Aorta (tissue), 5 donors: ENCODE results near the gene KNSTRN. TPM values are rescaled to one million over a fixed set of nuclear protein-coding genes. Genes with fewer than 3 reads are reported as not detected.

Experiments
- ATAC-seq: fragments of 200-7000 bp; cut with Tn5 transposase; one replicate; pipeline ENCODE4 v1.9.1; 2022; ENCODE audit warnings: moderate library complexity; ENCODE audit not compliant: low FRiP score
- DNase-seq, 2 donors: peaks; one replicate each; pipeline ENCODE4 v3.0.0-alpha.2; 2020
- H3K27ac ChIP-seq, 2 donors: one replicate each; pipeline ENCODE4 v1.5.1; 2013; ENCODE audit warnings: low read length in 2 of 2, mild to moderate bottlenecking in 2 of 2, moderate library complexity in 2 of 2, control low read depth in 1 of 2, inconsistent platforms in 1 of 2, low read depth in 1 of 2
- H3K27me3 ChIP-seq, 2 donors: one replicate each; pipeline ENCODE4 v1.6.1; 2013; ENCODE audit warnings: control low read depth in 1 of 2, low read length in 1 of 2, mild to moderate bottlenecking in 1 of 2, moderate library complexity in 1 of 2; ENCODE audit not compliant: insufficient read depth in 2 of 2, control insufficient read depth in 1 of 2
- H3K36me3 ChIP-seq, 2 donors: one replicate each; pipeline ENCODE4 v1.6.1; 2013; ENCODE audit warnings: control low read depth in 1 of 2, low read length in 1 of 2, mild to moderate bottlenecking in 1 of 2; ENCODE audit not compliant: insufficient read depth in 2 of 2, control insufficient read depth in 1 of 2
- H3K4me1 ChIP-seq, 2 donors: one replicate each; pipeline ENCODE4 v1.6.1; 2013; ENCODE audit warnings: low read length in 2 of 2, control low read depth in 1 of 2, mild to moderate bottlenecking in 1 of 2, moderate library complexity in 1 of 2; ENCODE audit not compliant: insufficient read depth in 2 of 2, control insufficient read depth in 1 of 2
- H3K4me3 ChIP-seq, 2 donors: one replicate each; pipeline ENCODE4 v1.5.1; 2013; ENCODE audit warnings: low read length in 2 of 2, control low read depth in 1 of 2, mild to moderate bottlenecking in 1 of 2
- H3K9me3 ChIP-seq: one replicate; pipeline ENCODE4 v1.6.1; 2013; ENCODE audit warnings: mild to moderate bottlenecking, low read length; ENCODE audit not compliant: control insufficient read depth
- WGBS, 2 donors: extraction: QIAGEN DNeasy Blood & Tissue Kit; methylation state at CpG; one replicate each; pipeline ENCODE4 v1.1.7; 2013; 5-methylcytosine and 5-hydroxymethylcytosine counted together
- intact Hi-C, 2 donors: fragments of 100-400 bp; cut with DNase I; formaldehyde crosslinking; loops; one replicate each; pipeline versions ENCODE4 v1.14.2 to v1.15.0; 2022
- polyA plus RNA-seq, 2 donors: library from polyadenylated mRNA; stranded (reverse); fragments of 200-250 nt; gene quantifications; one replicate each; pipeline ENCODE4 v1.2.3, GENCODE V29; 2013
- total RNA-seq, 2 donors: library from RNA; stranded (reverse); fragmentation: NEBNext Ultra II Directional; extraction: Animal tissue kit (Norgen Biotek cat#: 25700); gene quantifications; one replicate each; pipeline ENCODE4 v1.2.1, GENCODE V29; 2021
- donor health status: healthy with polysubstance abuse.
- donor health status: Bipolar disorder and iron deficiency.
- donor health status: DM: no; HTN: no; CAD: no.
- donor health status: DM: no; HTN: no; CAD: no.
- donor health status: DM: yes; HTN: yes; CAD: no.

The KNSTRN gene
- total and polyA plus RNA-seq, 4 donors, result 3.1 to 7.6 (median 5.4) TPM

GRCh38 chr15:40360015-40360414 is 22.5 kb upstream of the KNSTRN start:
- Histone ChIP-seq H3K9me3 (no peaks in the 10 kb centered on the region), H3K27me3 (no peaks in the 10 kb centered on the region), H3K27ac (no peak overlapping the region), H3K36me3 (no peaks in the 10 kb centered on the region), H3K4me1 (no peaks in the 10 kb centered on the region), H3K4me3 (no peak overlapping the region)
- intact Hi-C loops, result no loop called here
- no peak for DNase-seq
- no peak for ATAC-seq
- WGBS, 2 donors, result 95 to 97% methylated on average over 4 of the region's 4 CpGs

DNA sequence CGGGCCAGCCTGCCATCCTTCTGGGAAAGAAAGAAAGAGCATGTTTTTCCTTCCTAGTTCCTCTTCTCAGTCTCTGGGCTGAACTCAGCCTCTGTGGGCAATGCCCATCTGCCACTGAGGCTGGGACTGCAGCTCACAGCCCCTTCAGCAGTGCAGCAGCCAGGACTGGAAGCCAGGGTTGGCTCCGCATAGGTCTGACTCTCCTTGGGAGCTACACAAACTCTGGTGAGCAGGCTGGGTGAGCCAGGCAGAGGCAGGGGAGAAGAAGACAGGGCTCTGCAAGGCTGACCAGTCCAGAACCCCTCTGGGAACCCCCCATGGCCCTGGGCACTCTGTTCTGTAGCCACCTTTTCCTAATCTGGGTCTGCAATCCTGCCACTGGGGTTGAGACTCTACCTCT is 20.9 kb upstream of the KNSTRN start:
- no peak overlapping the region for H3K4me3 ChIP-seq
- ATAC-seq (no peak), DNase-seq (no peak)
- H3K4me1 ChIP-seq, result no peaks in the 10 kb centered on the region
- intact Hi-C loops, result no loop called here
- no peaks in the 10 kb centered on the region for H3K27me3 ChIP-seq
- no peaks in the 10 kb centered on the region for H3K36me3 ChIP-seq
- WGBS, 2 donors, result 84 to 86% methylated on average over 2 of the region's 2 CpGs
- no peak overlapping the region for H3K27ac ChIP-seq
- no peaks in the 10 kb centered on the region for H3K9me3 ChIP-seq

DNA sequence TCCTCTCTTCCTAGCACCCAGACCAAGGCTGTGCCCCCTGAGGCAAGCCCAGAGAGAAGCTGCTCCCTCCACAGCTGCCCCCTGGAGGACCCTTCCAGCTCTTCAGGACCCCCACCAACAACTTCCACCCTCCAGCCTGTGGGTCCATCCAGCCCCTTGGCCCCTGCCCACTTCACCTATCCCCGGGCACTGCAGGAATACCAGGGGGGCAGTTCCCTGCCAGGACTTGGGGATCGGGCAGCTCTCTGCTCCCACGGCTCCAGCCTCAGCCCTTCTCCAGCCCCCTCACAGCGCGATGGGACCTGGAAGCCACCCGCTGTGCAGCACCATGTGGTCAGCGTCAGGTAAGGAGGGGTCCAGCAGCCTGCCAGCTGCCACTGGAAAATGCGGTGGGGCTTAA is 18.9 kb upstream of the KNSTRN start:
- intact Hi-C loops, result no loop called here
- WGBS, 2 donors, result 88 to 94% methylated on average over 8 of the region's 8 CpGs
- DNase-seq, result no peak

GRCh38 chr15:40364251-40364650 is 18.3 kb upstream of the KNSTRN start:
- intact Hi-C loops, result no loop called here
- H3K36me3 ChIP-seq, result no peaks in the 10 kb centered on the region
- no peaks in the 10 kb centered on the region for H3K4me1 ChIP-seq
- no peaks in the 10 kb centered on the region for H3K9me3 ChIP-seq
- WGBS, 2 donors, result 88% methylated on average over 6 of the region's 6 CpGs
- H3K4me3 ChIP-seq, result no peak overlapping the region
- ATAC-seq (no peak), DNase-seq (no peak)
- H3K27ac ChIP-seq, result no peak overlapping the region
- no peaks in the 10 kb centered on the region for H3K27me3 ChIP-seq

More for the DNA sequence above, 18.9 kb upstream of the KNSTRN start:
- Histone ChIP-seq H3K4me3 (no peak overlapping the region), H3K4me1 (no peaks in the 10 kb centered on the region), H3K27me3 (no peaks in the 10 kb centered on the region), H3K27ac (no peak overlapping the region), H3K36me3 (no peaks in the 10 kb centered on the region), H3K9me3 (no peaks in the 10 kb centered on the region)
- ATAC-seq, result no peak

- Histone ChIP-seq H3K4me3 (no peak overlapping the region), H3K27ac (no peak overlapping the region), H3K4me1 (no peaks in the 10 kb centered on the region), H3K9me3 (no peaks in the 10 kb centered on the region), H3K36me3 (no peaks in the 10 kb centered on the region), H3K27me3 (no peaks in the 10 kb centered on the region)
- ATAC-seq, result no peak
- intact Hi-C loops, result loop anchor here (5.0 kb wide), 4 partner anchors 42 to 88 kb away; partner anchors contain the start of genes INAFM2 (in 1 of the 2) and IVD (in 1 of the 2)
- 54 to 62% methylated on average over 5 of the region's 5 CpGs for WGBS, 2 donors
- DNase-seq, result no peak
Observed at GRCh38 chr15:40365016-40365415, 17.5 kb upstream of the KNSTRN start.

DNA sequence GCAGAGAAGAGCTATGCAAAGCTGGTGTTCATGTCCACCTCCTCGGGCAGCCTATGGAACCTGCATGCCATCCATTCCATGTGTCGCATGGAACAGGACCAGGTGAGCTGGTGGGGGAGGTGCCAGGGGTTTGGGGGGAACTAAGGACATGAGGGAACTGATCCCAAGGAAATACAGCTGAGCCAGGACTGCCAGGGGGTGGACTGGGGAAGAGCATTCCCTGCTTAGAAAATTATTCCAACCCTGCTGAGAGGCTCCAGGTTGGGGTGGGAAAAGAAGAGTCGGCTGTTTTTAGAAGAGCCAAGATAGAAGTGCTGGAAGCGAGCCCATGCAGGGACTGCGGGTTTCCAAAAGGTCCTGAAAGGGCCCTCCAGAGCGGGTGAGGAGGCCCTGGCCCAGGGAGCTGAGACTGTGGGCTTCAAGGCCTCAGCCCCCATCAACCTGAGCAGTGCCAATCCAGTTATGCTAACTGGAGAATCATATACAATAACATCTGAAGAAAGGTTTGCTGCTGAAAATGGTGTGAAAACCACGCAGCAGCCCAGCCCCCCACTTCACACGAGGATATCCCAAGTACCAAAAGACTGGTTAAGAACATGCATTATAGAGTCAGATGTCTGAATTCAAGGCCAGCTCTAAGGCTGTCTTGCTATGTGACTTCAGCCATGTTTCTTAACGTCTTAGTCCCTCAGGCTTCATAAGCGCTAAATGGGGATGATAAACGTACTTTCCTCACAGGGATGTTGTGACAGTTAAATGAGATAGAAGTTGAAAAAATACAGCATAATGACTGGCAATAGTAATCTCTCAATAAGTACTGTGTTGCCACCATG is 16.7 kb upstream of the KNSTRN start:
- Histone ChIP-seq H3K27ac (no peak overlapping the region), H3K36me3 (no peaks in the 10 kb centered on the region), H3K27me3 (no peaks in the 10 kb centered on the region), H3K4me3 (no peak overlapping the region), H3K4me1 (no peaks in the 10 kb centered on the region), H3K9me3 (no peaks in the 10 kb centered on the region)
- WGBS, 2 donors, result 58 to 64% methylated on average over 11 of the region's 11 CpGs
- intact Hi-C loops, result loop anchor here (5.0 kb wide), 4 partner anchors 41 to 89 kb away; partner anchors contain the start of genes INAFM2 (in 1 of the 2) and IVD (in 1 of the 2)
- no peak for DNase-seq
- ATAC-seq, result no peak

GRCh38 chr15:40366457-40367370 is 15.8 kb upstream of the KNSTRN start:
- peak; percentile 81 to 88 for DNase-seq
- H3K27ac ChIP-seq, result no peak overlapping the region
- H3K27me3 ChIP-seq, result no peaks in the 10 kb centered on the region
- intact Hi-C loops, result loop anchor here (5.0 kb wide), 4 partner anchors 41 to 89 kb away; partner anchors contain the start of genes INAFM2 (in 1 of the 2) and IVD (in 1 of the 2)
- H3K4me1 ChIP-seq, result no peaks in the 10 kb centered on the region
- ATAC-seq, result peak; percentile 67
- H3K36me3 ChIP-seq, result no peaks in the 10 kb centered on the region
- no peak overlapping the region for H3K4me3 ChIP-seq
- H3K9me3 ChIP-seq, result no peaks in the 10 kb centered on the region
- WGBS, 2 donors, result 26 to 28% methylated on average over 14 of the region's 14 CpGs

DNA sequence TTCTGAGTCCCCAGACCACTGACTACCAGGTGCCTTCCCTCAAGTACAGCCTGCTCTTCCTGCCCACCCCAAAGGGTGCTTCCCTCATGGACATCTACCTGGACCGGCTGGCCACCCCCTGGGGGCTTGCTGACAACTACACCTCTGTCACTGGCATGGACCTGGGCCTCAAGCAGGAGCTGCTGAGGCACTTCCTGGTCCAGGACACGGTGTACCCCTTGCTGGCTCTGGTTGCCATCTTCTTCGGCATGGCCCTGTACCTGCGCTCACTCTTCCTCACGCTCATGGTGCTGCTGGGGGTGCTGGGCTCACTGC is 15.2 kb upstream of the KNSTRN start:
- Histone ChIP-seq H3K27ac (no peak overlapping the region), H3K4me1 (no peaks in the 10 kb centered on the region), H3K4me3 (no peak overlapping the region), H3K36me3 (no peaks in the 10 kb centered on the region), H3K9me3 (no peaks in the 10 kb centered on the region), H3K27me3 (no peaks in the 10 kb centered on the region)
- WGBS, 2 donors, result 85 to 87% methylated on average over 5 of the region's 5 CpGs
- ATAC-seq (no peak), DNase-seq (no peak)
- intact Hi-C loops, result loop anchor here (5.0 kb wide), 4 partner anchors 40 to 90 kb away; partner anchors contain the start of genes INAFM2 (in 1 of the 2) and IVD (in 1 of the 2)
